CD4-positive, alpha-beta memory T cell (primary cell): ENCODE results near the gene LHX2. TPM values are rescaled to one million over a fixed set of nuclear protein-coding genes. Genes with fewer than 3 reads are reported as not detected.

Experiments
- CTCF ChIA-PET: fragments of 350-600 bp; sonication (Branson Sonifier 250); formaldehyde crosslinking; loops from one replicate; lab custom pipeline; 2021; ENCODE audit warnings: inconsistent platforms; ENCODE audit not compliant: partially characterized antibody; lab: Charles Lee
- POLR2A ChIA-PET: fragments of 350-600 bp; sonication (Branson Sonifier 250); formaldehyde crosslinking; loops from one replicate; lab custom pipeline; 2021; ENCODE audit not compliant: partially characterized antibody; lab: Charles Lee
- DNase-seq, 5 donors: peaks; one replicate each; pipeline versions ENCODE4 v3.0.0 to v3.0.0-alpha.2; 2020 to 2022; ENCODE audit warnings: mixed read lengths in 1 of 5
- H3K27ac ChIP-seq: one replicate; pipeline ENCODE4 v1.7.0; 2013; ENCODE audit warnings: low read depth, low read length
- H3K27me3 ChIP-seq: 2 replicates; pipeline ENCODE4 v1.7.0; 2013; ENCODE audit warnings: mild to moderate bottlenecking, low read length, moderate library complexity; ENCODE audit not compliant: insufficient read depth
- H3K36me3 ChIP-seq: 2 replicates; pipeline ENCODE4 v1.7.0; 2013; ENCODE audit warnings: mild to moderate bottlenecking, low read length, moderate library complexity; ENCODE audit not compliant: insufficient read depth
- H3K4me1 ChIP-seq: 2 replicates; pipeline ENCODE4 v1.7.0; 2013; ENCODE audit warnings: mild to moderate bottlenecking, low read length, moderate library complexity; ENCODE audit not compliant: insufficient read depth
- H3K4me3 ChIP-seq, 2 donors: one replicate each; pipeline ENCODE4 v1.7.0; 2013; ENCODE audit warnings: low read length in 2 of 2, mild to moderate bottlenecking in 1 of 2
- H3K9me3 ChIP-seq, 2 donors: one replicate each; pipeline ENCODE4 v1.7.0; 2013; ENCODE audit warnings: low read length in 2 of 2, control low read depth in 1 of 2; ENCODE audit not compliant: control insufficient read depth in 1 of 2
- H3K27ac Mint-ChIP-seq, 7 donors: one replicate each; pipeline ENCODE4 v1.8.0; 2020 to 2021; ENCODE audit warnings: mixed read lengths in 7 of 7, mild to moderate bottlenecking in 6 of 7, inconsistent platforms in 3 of 7, moderate library complexity in 3 of 7
- H3K27me3 Mint-ChIP-seq, 2 donors: one replicate each; pipeline ENCODE4 v1.8.0; 2020 to 2021; ENCODE audit warnings: mixed read lengths in 2 of 2
- H3K36me3 Mint-ChIP-seq, 2 donors: one replicate each; pipeline ENCODE4 v1.8.0; 2020 to 2021; ENCODE audit warnings: mixed read lengths in 2 of 2, inconsistent platforms in 1 of 2, mild to moderate bottlenecking in 1 of 2
- H3K4me1 Mint-ChIP-seq, 4 donors: one replicate each; pipeline ENCODE4 v1.8.0; 2020 to 2021; ENCODE audit warnings: mixed read lengths in 4 of 4, mild to moderate bottlenecking in 1 of 4
- H3K4me3 Mint-ChIP-seq, 8 donors: one replicate each; pipeline ENCODE4 v1.8.0; 2020 to 2021; ENCODE audit warnings: mixed read lengths in 8 of 8, mild to moderate bottlenecking in 7 of 8, moderate library complexity in 6 of 8, inconsistent platforms in 3 of 8
- H3K9me3 Mint-ChIP-seq, 8 donors: one replicate each; pipeline ENCODE4 v1.8.0; 2020 to 2021; ENCODE audit warnings: mixed read lengths in 8 of 8, mild to moderate bottlenecking in 5 of 8, inconsistent platforms in 3 of 8, moderate library complexity in 1 of 8
- intact Hi-C: fragments of 100-400 bp; cut with micrococcal nuclease; formaldehyde crosslinking; loops from one replicate; pipeline ENCODE4 v1.15.1; 2023
- polyA plus RNA-seq, 2 donors: library from polyadenylated mRNA; unstranded; fragments of 300-500 nt; fragmentation: Illumina TruSeq; gene quantifications; one replicate each; pipeline ENCODE4 v1.2.3, GENCODE V29; 2021
- total RNA-seq, 2 experiments: library from RNA; stranded (reverse); gene quantifications; one replicate each; pipeline ENCODE4 v1.2.3, GENCODE V29; 2021

Gene LHX2
- total and polyA plus RNA-seq, 4 experiments from 2014 or later: not detected

DNA sequence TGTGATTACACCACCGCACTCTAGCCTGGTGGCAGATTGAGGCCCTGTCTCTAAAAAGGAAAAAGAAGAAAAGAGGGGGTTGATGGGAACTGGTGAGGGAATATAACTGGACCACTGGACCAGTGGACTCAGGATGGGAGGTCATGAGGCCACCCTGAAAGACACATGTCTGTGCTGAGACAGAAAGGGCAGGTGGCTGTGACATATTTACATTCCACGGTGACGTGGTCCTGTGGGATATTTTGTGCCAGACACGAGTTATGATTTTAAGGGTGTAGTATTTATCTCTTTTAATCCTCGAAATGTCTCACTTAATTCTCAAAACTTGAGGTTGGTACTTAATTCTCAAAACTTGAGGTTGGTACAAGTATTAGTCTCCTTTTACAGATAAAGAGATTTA lies 32.9 kb downstream of the LHX2 start:
- DNase-seq: no peak
- H3K27ac Mint-ChIP-seq: no peak overlapping the region
- POLR2A ChIA-PET: no interaction called here

DNA sequence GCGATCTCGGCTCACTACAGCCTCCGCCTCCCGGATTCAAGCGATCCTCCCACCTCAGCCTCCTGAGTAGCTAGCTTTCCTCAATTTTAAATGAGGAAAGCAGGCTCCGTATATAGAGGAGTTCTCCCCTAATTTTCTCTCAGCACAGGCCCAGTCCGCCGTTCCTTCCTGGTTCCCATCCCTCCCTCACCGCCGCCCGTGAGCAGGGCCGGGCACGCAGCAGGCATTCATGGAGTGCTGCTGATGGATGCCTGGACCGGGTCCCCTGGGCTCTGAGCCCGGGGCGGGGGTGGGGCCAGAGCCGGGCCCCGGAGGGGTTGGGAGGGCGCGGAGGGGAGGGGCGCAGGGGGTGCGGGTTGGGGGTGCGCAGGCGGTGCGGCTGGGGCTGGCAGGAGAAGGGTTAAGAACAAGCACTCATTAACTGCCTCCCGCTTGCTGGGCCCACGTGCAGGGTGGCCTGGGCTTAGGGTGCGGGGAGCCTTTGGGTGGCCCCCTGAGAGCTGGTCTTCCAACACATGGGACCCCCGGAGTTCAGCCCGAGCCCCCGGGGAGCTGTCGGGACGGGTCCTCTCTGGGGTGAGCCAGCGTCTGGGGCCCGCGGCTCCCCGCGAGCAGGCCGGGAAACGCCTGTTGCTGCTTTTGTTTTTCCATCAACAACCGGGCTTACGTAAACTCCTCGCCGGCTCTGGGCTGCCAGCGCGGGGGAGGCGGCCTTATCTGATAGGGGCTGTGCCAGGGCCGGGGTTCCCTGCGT lies 33.7 kb downstream of the LHX2 start:
- H3K27ac Mint-ChIP-seq: no peak overlapping the region
- peak overlapping the region in 1 of 8 donors; percentile 4 for H3K4me3 Mint-ChIP-seq
- no peaks in the 10 kb centered on the region for H3K9me3 ChIP-seq
- no peak overlapping the region for H3K4me3 ChIP-seq
- intact Hi-C loops: no loop called here
- H3K4me1 ChIP-seq: peaks cover 6% of the 10 kb centered on the region
- H3K36me3 Mint-ChIP-seq: no peaks in the 10 kb centered on the region
- DNase-seq: no peak
- peaks cover 48 to 50% of the 10 kb centered on the region in 2 donors for H3K27me3 Mint-ChIP-seq
- POLR2A ChIA-PET: no interaction called here
- no peaks in the 10 kb centered on the region for H3K36me3 ChIP-seq
- H3K27me3 ChIP-seq: peaks cover 7% of the 10 kb centered on the region
- H3K27ac ChIP-seq: no peak overlapping the region
- CTCF ChIA-PET: no interaction called here
- peaks cover 1 to 12% (median 5%) of the 10 kb centered on the region in 4 donors for H3K4me1 Mint-ChIP-seq
- H3K9me3 Mint-ChIP-seq: no peaks in the 10 kb centered on the region

More for the DNA sequence above, 32.9 kb downstream of the LHX2 start:
- H3K36me3 Mint-ChIP-seq: no peaks in the 10 kb centered on the region
- CTCF ChIA-PET: no interaction called here
- peaks cover 52 to 54% of the 10 kb centered on the region in 2 donors for H3K27me3 Mint-ChIP-seq
- Histone ChIP-seq H3K27ac (no peak overlapping the region), H3K36me3 (no peaks in the 10 kb centered on the region), H3K4me3 (no peak overlapping the region), H3K27me3 (peaks cover 10% of the 10 kb centered on the region), H3K9me3 (no peaks in the 10 kb centered on the region), H3K4me1 (peaks cover 6% of the 10 kb centered on the region)
- H3K4me1 Mint-ChIP-seq: peaks cover 2 to 12% (median 6%) of the 10 kb centered on the region in 4 donors
- intact Hi-C loops: no loop called here
- no peaks in the 10 kb centered on the region for H3K9me3 Mint-ChIP-seq
- peak overlapping the region in 1 of 8 donors; percentile 50 for H3K4me3 Mint-ChIP-seq

DNA sequence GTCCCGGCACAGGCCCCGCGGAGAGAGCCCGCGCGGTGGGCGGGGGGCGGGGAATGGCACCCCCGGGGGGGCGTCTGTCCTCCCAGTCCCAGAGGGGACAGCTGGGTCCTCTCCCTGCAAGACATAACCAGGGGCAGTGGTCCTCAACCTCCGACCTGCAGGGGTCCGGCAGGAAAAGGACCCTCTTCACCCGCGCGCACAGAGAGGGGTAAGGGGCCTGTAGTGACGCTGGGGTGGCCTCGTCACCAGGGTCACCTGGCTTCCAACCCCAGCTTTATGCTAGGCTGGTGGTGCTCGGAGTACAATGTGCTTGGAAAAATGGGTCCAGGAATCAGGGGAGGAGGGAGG lies 34.2 kb downstream of the LHX2 start:
- Mint-ChIP-seq H3K4me1 (peaks cover 0 to 12% (median 1%) of the 10 kb centered on the region in 4 donors), H3K36me3 (no peaks in the 10 kb centered on the region), H3K4me3 (no peak overlapping the region), H3K9me3 (no peaks in the 10 kb centered on the region), H3K27ac (no peak overlapping the region), H3K27me3 (peaks cover 45 to 50% of the 10 kb centered on the region in 2 donors)
- peaks cover 6% of the 10 kb centered on the region for H3K4me1 ChIP-seq
- POLR2A ChIA-PET: no interaction called here
- intact Hi-C loops: no loop called here
- no peaks in the 10 kb centered on the region for H3K9me3 ChIP-seq
- CTCF ChIA-PET: interaction anchor here (0.6 kb wide), 1 partner anchor 58 kb away, joined by 4 read pairs; no protein-coding TSS in a partner anchor
- peaks cover 4% of the 10 kb centered on the region for H3K27me3 ChIP-seq
- no peak overlapping the region for H3K4me3 ChIP-seq
- no peak for DNase-seq
- H3K27ac ChIP-seq: no peak overlapping the region
- H3K36me3 ChIP-seq: no peaks in the 10 kb centered on the region

DNA sequence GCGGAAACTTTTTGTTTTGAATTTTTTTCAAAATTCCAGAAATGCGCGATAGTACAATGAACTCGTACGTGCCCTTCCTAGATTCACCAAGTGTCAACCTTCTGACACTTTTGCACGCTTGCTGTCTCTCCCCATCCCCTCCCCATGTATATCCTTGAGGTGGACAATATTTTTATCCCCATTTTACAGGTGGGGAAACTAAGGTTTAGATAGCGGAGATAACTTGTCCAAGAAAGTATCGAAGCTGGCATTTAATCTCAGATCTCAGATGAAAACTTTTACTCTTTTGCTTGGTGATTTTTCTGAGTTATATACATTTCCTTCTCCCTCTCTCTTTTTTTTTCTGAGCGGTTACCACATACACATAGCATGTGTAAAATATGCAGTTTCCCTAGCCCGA lies 34.6 kb downstream of the LHX2 start:
- intact Hi-C loops: no loop called here
- CTCF ChIA-PET: interaction anchor here (0.6 kb wide), 1 partner anchor 58 kb away, joined by 4 read pairs; no protein-coding TSS in a partner anchor
- H3K36me3 Mint-ChIP-seq: no peaks in the 10 kb centered on the region
- H3K4me1 ChIP-seq: peaks cover 3% of the 10 kb centered on the region
- H3K36me3 ChIP-seq: no peaks in the 10 kb centered on the region
- peaks cover 46 to 51% of the 10 kb centered on the region in 2 donors for H3K27me3 Mint-ChIP-seq
- no peak for DNase-seq
- H3K4me3 ChIP-seq: no peak overlapping the region
- H3K9me3 ChIP-seq: no peaks in the 10 kb centered on the region
- no peak overlapping the region for H3K27ac Mint-ChIP-seq
- POLR2A ChIA-PET: no interaction called here
- H3K27me3 ChIP-seq: peaks cover 4% of the 10 kb centered on the region
- peaks cover 0 to 12% (median 1%) of the 10 kb centered on the region in 4 donors for H3K4me1 Mint-ChIP-seq
- no peaks in the 10 kb centered on the region for H3K9me3 Mint-ChIP-seq
- H3K4me3 Mint-ChIP-seq: no peak overlapping the region
- no peak overlapping the region for H3K27ac ChIP-seq

DNA sequence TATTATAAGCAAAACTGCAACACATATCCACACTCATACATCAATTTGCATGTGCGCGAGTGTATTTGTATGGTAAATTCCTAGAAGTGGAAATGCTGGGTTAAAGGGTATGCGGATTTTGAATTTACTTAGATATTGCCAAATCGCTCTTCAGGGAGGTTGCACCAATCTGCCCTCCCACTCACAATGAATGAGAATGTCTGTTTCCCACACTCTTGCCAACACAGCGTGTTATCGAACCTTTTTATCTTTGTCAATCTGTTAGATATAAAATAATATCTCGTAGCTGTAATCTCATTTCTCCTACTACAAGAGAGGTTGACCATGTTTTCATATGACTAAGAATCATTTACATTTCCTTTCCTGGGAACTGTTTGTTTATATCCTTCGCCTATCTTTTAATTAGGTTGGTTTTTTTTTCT lies 35.7 kb downstream of the LHX2 start:
- Mint-ChIP-seq H3K27me3 (peaks cover 45 to 49% of the 10 kb centered on the region in 2 donors), H3K36me3 (no peaks in the 10 kb centered on the region), H3K4me1 (peaks cover 0 to 6% (median 0%) of the 10 kb centered on the region in 4 donors), H3K9me3 (no peaks in the 10 kb centered on the region), H3K4me3 (no peak overlapping the region), H3K27ac (no peak overlapping the region)
- no peak for DNase-seq
- no peaks in the 10 kb centered on the region for H3K9me3 ChIP-seq
- ChIA-PET POLR2A (no interaction called here), CTCF (no interaction called here)
- H3K27ac ChIP-seq: no peak overlapping the region
- no peak overlapping the region for H3K4me3 ChIP-seq
- H3K4me1 ChIP-seq: no peaks in the 10 kb centered on the region
- intact Hi-C loops: no loop called here
- H3K36me3 ChIP-seq: no peaks in the 10 kb centered on the region
- H3K27me3 ChIP-seq: peaks cover 4% of the 10 kb centered on the region

DNA sequence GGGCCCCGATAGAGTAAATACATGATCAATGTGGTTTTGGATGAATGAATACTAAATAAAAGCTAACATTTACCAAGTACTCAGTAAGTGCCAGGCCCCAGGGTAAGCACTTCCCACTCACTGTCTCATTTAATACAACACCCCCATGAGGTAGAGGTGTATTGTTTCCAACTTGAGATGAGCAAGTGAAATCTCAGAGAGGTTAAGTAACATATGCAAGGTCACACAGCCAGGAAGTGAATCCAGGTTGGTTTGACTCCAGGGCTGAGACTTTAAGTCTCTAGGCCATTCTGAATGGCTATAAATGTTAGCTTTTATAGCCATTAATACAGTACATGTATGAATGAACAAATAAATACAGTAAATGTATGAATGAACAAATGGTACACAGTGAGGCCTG lies 39.4 kb downstream of the LHX2 start:
- peaks cover 37 to 38% of the 10 kb centered on the region in 2 donors for H3K27me3 Mint-ChIP-seq
- H3K4me3 ChIP-seq: no peak overlapping the region
- no peak overlapping the region for H3K27ac ChIP-seq
- peaks cover 6% of the 10 kb centered on the region for H3K27me3 ChIP-seq
- no peaks in the 10 kb centered on the region for H3K4me1 Mint-ChIP-seq
- H3K9me3 ChIP-seq: no peaks in the 10 kb centered on the region
- H3K36me3 ChIP-seq: no peaks in the 10 kb centered on the region
- no peaks in the 10 kb centered on the region for H3K9me3 Mint-ChIP-seq
- no peaks in the 10 kb centered on the region for H3K4me1 ChIP-seq
- no peak overlapping the region for H3K4me3 Mint-ChIP-seq
- ChIA-PET CTCF (interaction anchor here (1.6 kb wide), 1 partner anchor 12 kb away, joined by 4 read pairs; no protein-coding TSS in a partner anchor), POLR2A (no interaction called here)
- intact Hi-C loops: no loop called here
- no peaks in the 10 kb centered on the region for H3K36me3 Mint-ChIP-seq
- DNase-seq: no peak
- no peak overlapping the region for H3K27ac Mint-ChIP-seq

DNA sequence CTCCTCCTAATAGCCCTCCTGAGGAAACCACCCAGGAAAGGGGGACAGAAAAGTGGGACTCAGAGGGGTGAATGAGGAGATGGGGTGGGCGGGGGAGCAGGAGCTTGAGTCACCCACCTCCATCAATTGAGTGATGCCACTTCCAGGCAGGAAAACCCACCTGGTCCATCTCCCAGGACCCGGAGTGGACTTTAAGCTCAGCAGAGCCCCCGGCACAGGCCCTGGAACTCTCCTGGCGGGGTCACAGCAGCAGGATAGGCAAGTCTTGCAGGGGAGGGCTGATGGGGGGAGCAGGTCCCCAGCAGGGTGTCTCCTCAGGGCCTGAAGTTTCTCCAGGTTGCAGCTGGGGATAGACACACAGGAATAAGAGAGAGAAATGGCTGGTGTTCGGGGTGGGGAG lies 40.8 kb downstream of the LHX2 start:
- Mint-ChIP-seq H3K27ac (no peak overlapping the region), H3K27me3 (peaks cover 32 to 33% of the 10 kb centered on the region in 2 donors), H3K36me3 (no peaks in the 10 kb centered on the region), H3K9me3 (no peaks in the 10 kb centered on the region), H3K4me3 (no peak overlapping the region), H3K4me1 (no peaks in the 10 kb centered on the region)
- Histone ChIP-seq H3K27ac (no peak overlapping the region), H3K9me3 (no peaks in the 10 kb centered on the region), H3K4me1 (no peaks in the 10 kb centered on the region), H3K36me3 (no peaks in the 10 kb centered on the region), H3K4me3 (no peak overlapping the region), H3K27me3 (peaks cover 6% of the 10 kb centered on the region)
- ChIA-PET CTCF (interaction anchor here (0.9 to 1.6 kb wide), 3 partner anchors 12 to 14 kb away, joined by 3 to 4 read pairs (median 3); no protein-coding TSS in a partner anchor), POLR2A (no interaction called here)
- no peak for DNase-seq
- intact Hi-C loops: no loop called here
